T-helper 9 cell (primary cell): ENCODE data around the gene DCAF4L1.

Experiments used
- DNase-seq: peaks from one replicate; pipeline ENCODE4 v3.0.0-alpha.2; 2020

The DCAF4L1 gene

GRCh38 chr4:41991916-41992767 lies 10.6 kb downstream of the DCAF4L1 start:
- DNase-seq = no peak

GRCh38 chr4:41992967-41993857 lies 11.7 kb downstream of the DCAF4L1 start:
- no peak for DNase-seq

GRCh38 chr4:41994461-41994985 lies 13.0 kb downstream of the DCAF4L1 start:
- DNase-seq = no peak

- no peak for DNase-seq
Observed at GRCh38 chr4:41998019-41998418, 16.5 kb downstream of the DCAF4L1 start.

GRCh38 chr4:41999321-41999720 lies 17.8 kb downstream of the DCAF4L1 start:
- no peak for DNase-seq

GRCh38 chr4:42008011-42008786 lies 26.6 kb downstream of the DCAF4L1 start:
- no peak for DNase-seq

- DNase-seq = no peak
Observed at GRCh38 chr4:42015438-42015837, 33.9 kb downstream of the DCAF4L1 start.

GRCh38 chr4:42018451-42018850 lies 36.9 kb downstream of the DCAF4L1 start:
- no peak for DNase-seq
